ENCODE results near the gene COL4A2.

The COL4A2 gene

GRCh38 chr13:110425444-110425780 is 118.3 kb downstream of the COL4A2 start:
- Histone ChIP-seq H3K36me3 (ENCODE audit: insufficient read depth, low read length) (peaks cover 20% of the 10 kb centered on the region), H2AFZ (ENCODE audit: low read depth, low read length) (no peak overlapping the region), H3K4me3 (ENCODE audit: low read length) (no peak overlapping the region), H3K27me3 (ENCODE audit: insufficient read depth, low read length) (no peaks in the 10 kb centered on the region), H3K4me1 (ENCODE audit: insufficient read depth, low read length) (peaks cover 8% of the 10 kb centered on the region), H3K9me3 (ENCODE audit: low read length) (no peaks in the 10 kb centered on the region)

- H2AFZ ChIP-seq (ENCODE audit: low read depth, low read length), result no peak overlapping the region
- H3K4me1 ChIP-seq (ENCODE audit: insufficient read depth, low read length), result peaks cover 8% of the 10 kb centered on the region
- H3K36me3 ChIP-seq (ENCODE audit: insufficient read depth, low read length), result peaks cover 30% of the 10 kb centered on the region
- H3K4me3 ChIP-seq (ENCODE audit: low read length), result no peak overlapping the region
- H3K27me3 ChIP-seq (ENCODE audit: insufficient read depth, low read length), result no peaks in the 10 kb centered on the region
- no peaks in the 10 kb centered on the region for H3K9me3 ChIP-seq (ENCODE audit: low read length)
Measured at GRCh38 chr13:110426735-110427134, 119.7 kb downstream of the COL4A2 start.

GRCh38 chr13:110428313-110428712 is 121.2 kb downstream of the COL4A2 start:
- peaks cover 8% of the 10 kb centered on the region for H3K4me1 ChIP-seq (ENCODE audit: insufficient read depth, low read length)
- no peaks in the 10 kb centered on the region for H3K27me3 ChIP-seq (ENCODE audit: insufficient read depth, low read length)
- no peaks in the 10 kb centered on the region for H3K9me3 ChIP-seq (ENCODE audit: low read length)
- no peak overlapping the region for H3K4me3 ChIP-seq (ENCODE audit: low read length)
- H3K36me3 ChIP-seq (ENCODE audit: insufficient read depth, low read length), result peaks cover 34% of the 10 kb centered on the region
- H2AFZ ChIP-seq (ENCODE audit: low read depth, low read length), result no peak overlapping the region

GRCh38 chr13:110430391-110431336 is 123.6 kb downstream of the COL4A2 start:
- Histone ChIP-seq H3K4me3 (ENCODE audit: low read length) (no peak overlapping the region), H2AFZ (ENCODE audit: low read depth, low read length) (no peak overlapping the region), H3K27me3 (ENCODE audit: insufficient read depth, low read length) (no peaks in the 10 kb centered on the region), H3K36me3 (ENCODE audit: insufficient read depth, low read length) (peaks cover 52% of the 10 kb centered on the region), H3K9me3 (ENCODE audit: low read length) (no peaks in the 10 kb centered on the region), H3K4me1 (ENCODE audit: insufficient read depth, low read length) (no peaks in the 10 kb centered on the region)

GRCh38 chr13:110431425-110432294 is 124.6 kb downstream of the COL4A2 start:
- Histone ChIP-seq H3K27me3 (ENCODE audit: insufficient read depth, low read length) (no peaks in the 10 kb centered on the region), H3K36me3 (ENCODE audit: insufficient read depth, low read length) (peaks cover 56% of the 10 kb centered on the region), H3K4me3 (ENCODE audit: low read length) (no peak overlapping the region), H3K4me1 (ENCODE audit: insufficient read depth, low read length) (no peaks in the 10 kb centered on the region), H2AFZ (ENCODE audit: low read depth, low read length) (no peak overlapping the region), H3K9me3 (ENCODE audit: low read length) (peaks cover under 1% of the 10 kb centered on the region)

GRCh38 chr13:110432522-110432921 is 125.4 kb downstream of the COL4A2 start:
- H3K4me1 ChIP-seq (ENCODE audit: insufficient read depth, low read length), result no peaks in the 10 kb centered on the region
- peaks cover 64% of the 10 kb centered on the region for H3K36me3 ChIP-seq (ENCODE audit: insufficient read depth, low read length)
- H3K27me3 ChIP-seq (ENCODE audit: insufficient read depth, low read length), result no peaks in the 10 kb centered on the region
- peaks cover 4% of the 10 kb centered on the region for H3K9me3 ChIP-seq (ENCODE audit: low read length)
- no peak overlapping the region for H2AFZ ChIP-seq (ENCODE audit: low read depth, low read length)
- H3K4me3 ChIP-seq (ENCODE audit: low read length), result no peak overlapping the region

- H2AFZ ChIP-seq (ENCODE audit: low read depth, low read length), result no peak overlapping the region
- peaks cover 69% of the 10 kb centered on the region for H3K36me3 ChIP-seq (ENCODE audit: insufficient read depth, low read length)
- H3K4me1 ChIP-seq (ENCODE audit: insufficient read depth, low read length), result no peaks in the 10 kb centered on the region
- H3K27me3 ChIP-seq (ENCODE audit: insufficient read depth, low read length), result no peaks in the 10 kb centered on the region
- peaks cover 4% of the 10 kb centered on the region for H3K9me3 ChIP-seq (ENCODE audit: low read length)
- no peak overlapping the region for H3K4me3 ChIP-seq (ENCODE audit: low read length)
Measured at GRCh38 chr13:110433014-110433413, 125.9 kb downstream of the COL4A2 start.

- H3K36me3 ChIP-seq (ENCODE audit: insufficient read depth, low read length), result peaks cover 76% of the 10 kb centered on the region
- H3K4me3 ChIP-seq (ENCODE audit: low read length), result no peak overlapping the region
- H2AFZ ChIP-seq (ENCODE audit: low read depth, low read length), result no peak overlapping the region
- peaks cover 4% of the 10 kb centered on the region for H3K9me3 ChIP-seq (ENCODE audit: low read length)
- no peaks in the 10 kb centered on the region for H3K27me3 ChIP-seq (ENCODE audit: insufficient read depth, low read length)
- H3K4me1 ChIP-seq (ENCODE audit: insufficient read depth, low read length), result no peaks in the 10 kb centered on the region
Measured at GRCh38 chr13:110434629-110435028, 127.5 kb downstream of the COL4A2 start.

- Histone ChIP-seq H3K27me3 (ENCODE audit: insufficient read depth, low read length) (no peaks in the 10 kb centered on the region), H3K4me1 (ENCODE audit: insufficient read depth, low read length) (no peaks in the 10 kb centered on the region), H3K4me3 (ENCODE audit: low read length) (no peak overlapping the region), H3K9me3 (ENCODE audit: low read length) (peaks cover 4% of the 10 kb centered on the region), H3K36me3 (ENCODE audit: insufficient read depth, low read length) (peaks cover 75% of the 10 kb centered on the region), H2AFZ (ENCODE audit: low read depth, low read length) (no peak overlapping the region)
Measured at GRCh38 chr13:110435331-110435730, 128.2 kb downstream of the COL4A2 start.

- Histone ChIP-seq H3K4me3 (ENCODE audit: low read length) (no peak overlapping the region), H3K9me3 (ENCODE audit: low read length) (peaks cover 4% of the 10 kb centered on the region), H2AFZ (ENCODE audit: low read depth, low read length) (no peak overlapping the region), H3K36me3 (ENCODE audit: insufficient read depth, low read length) (peaks cover 78% of the 10 kb centered on the region), H3K4me1 (ENCODE audit: insufficient read depth, low read length) (no peaks in the 10 kb centered on the region), H3K27me3 (ENCODE audit: insufficient read depth, low read length) (no peaks in the 10 kb centered on the region)
Measured at GRCh38 chr13:110436276-110436675, 129.2 kb downstream of the COL4A2 start.

GRCh38 chr13:110436786-110437370 is 129.8 kb downstream of the COL4A2 start:
- Histone ChIP-seq H3K4me1 (ENCODE audit: insufficient read depth, low read length) (no peaks in the 10 kb centered on the region), H3K27me3 (ENCODE audit: insufficient read depth, low read length) (no peaks in the 10 kb centered on the region), H3K36me3 (ENCODE audit: insufficient read depth, low read length) (peaks cover 73% of the 10 kb centered on the region), H3K9me3 (ENCODE audit: low read length) (peaks cover 4% of the 10 kb centered on the region), H2AFZ (ENCODE audit: low read depth, low read length) (no peak overlapping the region), H3K4me3 (ENCODE audit: low read length) (no peak overlapping the region)

- H3K4me1 ChIP-seq (ENCODE audit: insufficient read depth, low read length), result peaks cover 13% of the 10 kb centered on the region
- no peaks in the 10 kb centered on the region for H3K27me3 ChIP-seq (ENCODE audit: insufficient read depth, low read length)
- no peak overlapping the region for H2AFZ ChIP-seq (ENCODE audit: low read depth, low read length)
- H3K4me3 ChIP-seq (ENCODE audit: low read length), result no peak overlapping the region
- H3K9me3 ChIP-seq (ENCODE audit: low read length), result peaks cover 4% of the 10 kb centered on the region
- H3K36me3 ChIP-seq (ENCODE audit: insufficient read depth, low read length), result peaks cover 70% of the 10 kb centered on the region
Measured at GRCh38 chr13:110438211-110438610, 131.1 kb downstream of the COL4A2 start.

- peaks cover 65% of the 10 kb centered on the region for H3K36me3 ChIP-seq (ENCODE audit: insufficient read depth, low read length)
- peaks cover 4% of the 10 kb centered on the region for H3K9me3 ChIP-seq (ENCODE audit: low read length)
- no peak overlapping the region for H3K4me3 ChIP-seq (ENCODE audit: low read length)
- no peak overlapping the region for H2AFZ ChIP-seq (ENCODE audit: low read depth, low read length)
- H3K4me1 ChIP-seq (ENCODE audit: insufficient read depth, low read length), result peaks cover 18% of the 10 kb centered on the region
- no peaks in the 10 kb centered on the region for H3K27me3 ChIP-seq (ENCODE audit: insufficient read depth, low read length)
Measured at GRCh38 chr13:110438776-110439175, 131.7 kb downstream of the COL4A2 start.

All from neuron (in vitro differentiated cells).